Mesendoderm (in vitro differentiated cells): ENCODE data around the gene MTFP1. TPM values are rescaled to one million over a fixed set of nuclear protein-coding genes. Genes with fewer than 3 reads are reported as not detected.

Experiments
- DNase-seq: peaks from one replicate; pipeline ENCODE4 v3.0.0; 2013
- H2AK5ac ChIP-seq: 2 replicates; pipeline ENCODE4 v1.6.1; 2013; ENCODE audit warnings: low read length, inconsistent platforms
- H2BK120ac ChIP-seq: 2 replicates; pipeline ENCODE4 v1.6.1; 2013; ENCODE audit warnings: low read depth, mild to moderate bottlenecking, low read length, moderate library complexity, mixed read lengths
- H2BK15ac ChIP-seq: replicated peaks from 2 replicates; pipeline ENCODE4 v1.6.1; 2013; ENCODE audit warnings: low read depth, mild to moderate bottlenecking, moderate library complexity
- H2BK5ac ChIP-seq: 2 replicates; pipeline ENCODE4 v1.6.1; 2013; ENCODE audit warnings: low read length, inconsistent platforms
- H3K18ac ChIP-seq: 2 replicates; pipeline ENCODE4 v1.6.1; 2013; ENCODE audit warnings: mild to moderate bottlenecking, low read length, mixed read lengths
- H3K23ac ChIP-seq: one replicate; pipeline ENCODE4 v1.6.1; 2013; ENCODE audit warnings: low read length
- H3K27ac ChIP-seq: 2 replicates; pipeline ENCODE4 v1.5.1; 2013; ENCODE audit warnings: low read depth, mild to moderate bottlenecking, inconsistent platforms, low read length, moderate library complexity
- H3K27me3 ChIP-seq: 2 replicates; pipeline ENCODE4 v1.6.1; 2013; ENCODE audit warnings: low read length, control low read depth, mild to moderate bottlenecking, inconsistent platforms; ENCODE audit not compliant: insufficient read depth, poor library complexity
- H3K36me3 ChIP-seq: 2 replicates; pipeline ENCODE4 v1.6.1; 2013; ENCODE audit warnings: low read length, inconsistent platforms; ENCODE audit not compliant: control insufficient read depth, insufficient read depth
- H3K4ac ChIP-seq: one replicate; pipeline ENCODE4 v1.6.1; 2013; ENCODE audit warnings: low read depth, mild to moderate bottlenecking, low read length, moderate library complexity
- H3K4me1 ChIP-seq: 2 replicates; pipeline ENCODE4 v1.6.1; 2013; ENCODE audit warnings: low read depth, low read length, inconsistent platforms; ENCODE audit not compliant: control insufficient read depth
- H3K4me2 ChIP-seq: 2 replicates; pipeline ENCODE4 v1.6.1; 2013; ENCODE audit warnings: low read length
- H3K4me3 ChIP-seq: 2 replicates; pipeline ENCODE4 v1.5.1; 2013; ENCODE audit warnings: mild to moderate bottlenecking, low read length
- H3K56ac ChIP-seq: one replicate; pipeline ENCODE4 v1.6.1; 2013; ENCODE audit warnings: low read length
- H3K79me1 ChIP-seq: 2 replicates; pipeline ENCODE4 v1.6.1; 2013; ENCODE audit warnings: low read length, inconsistent platforms
- H3K79me2 ChIP-seq: 2 replicates; pipeline ENCODE4 v1.6.1; 2013; ENCODE audit warnings: mild to moderate bottlenecking, low read length; ENCODE audit not compliant: control insufficient read depth, insufficient read depth
- H3K9ac ChIP-seq: 2 replicates; pipeline ENCODE4 v1.6.1; 2013; ENCODE audit warnings: low read length, inconsistent platforms
- H4K5ac ChIP-seq: one replicate; pipeline ENCODE4 v1.6.1; 2013; ENCODE audit warnings: low read length
- H4K8ac ChIP-seq: one replicate; pipeline ENCODE4 v1.6.1; 2013; ENCODE audit warnings: low read depth, mild to moderate bottlenecking, control low read depth, low read length, moderate library complexity
- WGBS: extraction: QIAGEN DNeasy Blood & Tissue Kit; methylation state at CpG from one replicate; pipeline ENCODE4 v1.1.7; 2013; ENCODE audit warnings: low lambda C conversion rate, missing lambda C conversion rate; ENCODE audit not compliant: insufficient coverage; ENCODE audit errors: extremely low coverage; 5-methylcytosine and 5-hydroxymethylcytosine counted together
- small RNA-seq: library from polyadenylated mRNA; stranded (forward); fragments of <200 nt; extraction: miRNeasy Mini kit (QIAGEN cat#:217004); gene quantifications from one replicate; pipeline ENCODE3, GENCODE V24; 2013; ENCODE audit not compliant: insufficient read depth

Gene MTFP1

DNA sequence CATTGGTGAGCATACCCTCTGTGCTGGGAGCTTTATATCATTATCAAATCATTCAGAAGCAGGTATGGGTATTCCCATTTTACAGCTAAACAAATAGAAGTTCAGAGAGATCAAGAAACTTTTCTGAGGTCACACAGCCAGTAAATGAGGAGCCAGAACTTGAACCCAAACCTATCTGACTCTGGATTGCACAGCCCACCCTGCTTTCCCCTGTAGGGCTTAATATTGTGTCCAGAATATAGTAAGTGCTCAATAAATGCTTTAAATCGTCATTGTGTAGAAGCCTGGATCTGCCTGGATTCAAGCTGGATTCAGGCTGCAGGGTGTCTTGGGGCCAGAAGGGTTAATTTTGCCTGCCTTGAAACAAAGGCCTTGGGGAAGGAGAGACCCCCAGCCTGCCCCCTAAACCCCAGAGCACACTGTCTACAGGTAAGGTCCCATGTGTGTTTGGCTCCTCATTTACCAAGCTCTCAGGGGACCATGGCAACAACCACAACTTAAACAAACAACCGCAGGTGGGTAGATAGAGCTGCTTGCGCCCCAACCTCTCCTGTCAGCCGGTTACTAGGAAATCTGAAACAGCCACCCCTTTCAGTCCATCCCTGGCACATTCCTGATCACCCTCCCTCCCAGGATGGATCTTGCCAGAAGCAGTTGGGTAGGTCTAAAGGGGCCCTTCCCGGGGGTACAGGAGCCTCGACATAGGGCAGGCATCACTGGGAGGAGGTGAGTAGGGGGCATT lies 49.3 kb downstream of the MTFP1 start:
- no CpG with 5 or more reads among the region's 6 CpGs for WGBS
- Histone ChIP-seq H2BK15ac (no peak overlapping the region), H3K4me2 (no peak overlapping the region), H3K4me1 (no peaks in the 10 kb centered on the region), H3K36me3 (no peaks in the 10 kb centered on the region), H3K23ac (no peak overlapping the region), H4K5ac (no peak overlapping the region), H3K27me3 (no peaks in the 10 kb centered on the region), H3K18ac (no peak overlapping the region), H3K79me2 (no peaks in the 10 kb centered on the region), H3K4ac (no peak overlapping the region), H3K56ac (no peak overlapping the region), H3K9ac (no peak overlapping the region), H3K4me3 (no peak overlapping the region), H2AK5ac (no peak overlapping the region), H4K8ac (no peak overlapping the region), H3K27ac (no peak overlapping the region), H2BK120ac (no peak overlapping the region), H2BK5ac (no peak overlapping the region), H3K79me1 (no peaks in the 10 kb centered on the region)
- peak; percentile 64 for DNase-seq

Small RNA genes lying within 50 kb of the gene (small RNA-seq; reads per million reads assigned to genes)
- gene AC004832.3 (not detected), gene RNU6-564P (not detected)
